ENCODE data around the gene PLCG1. TPM values are rescaled to one million over a fixed set of nuclear protein-coding genes. Genes with fewer than 3 reads are reported as not detected.

The PLCG1 gene
- total and polyA plus RNA-seq, 9 of the 15 experiments (the other 6 are each of a cell fraction or from before 2014, with no cell fraction given), result 1.7 to 67.0 (median 34.8) TPM

DNA sequence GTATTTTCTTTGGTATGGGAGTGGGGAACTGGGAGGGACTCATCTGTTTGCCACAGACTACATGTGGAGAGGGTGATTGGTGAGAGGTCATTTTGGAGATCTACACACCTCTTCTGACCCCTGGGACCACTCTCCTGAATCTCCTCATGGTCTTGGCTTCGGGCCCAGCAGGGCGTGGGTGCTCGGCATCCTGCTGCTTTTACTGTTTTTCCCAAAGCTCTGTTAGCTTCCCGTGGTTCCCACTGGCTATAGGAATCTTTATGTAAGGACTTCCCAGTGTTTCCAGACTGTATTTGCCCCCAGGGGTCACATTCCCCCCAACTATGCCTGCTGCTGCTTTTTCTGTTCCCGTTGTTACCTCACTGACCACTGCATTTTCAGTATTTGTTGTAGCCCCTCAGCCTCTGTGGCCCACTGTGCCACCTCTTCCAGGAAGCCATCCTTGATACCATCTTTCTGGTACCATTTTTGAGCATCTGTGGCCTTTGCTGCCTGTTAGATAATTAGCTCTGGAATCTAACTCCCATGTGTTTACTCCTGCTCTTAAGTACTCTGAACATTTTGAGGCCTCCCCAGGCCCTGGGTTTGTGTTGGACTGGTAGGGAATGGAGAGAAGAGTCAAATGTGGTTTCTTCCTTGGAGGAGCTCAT, 14.9 kb downstream of the PLCG1 start (continued):
- TF ChIP-seq, protein P1, sequence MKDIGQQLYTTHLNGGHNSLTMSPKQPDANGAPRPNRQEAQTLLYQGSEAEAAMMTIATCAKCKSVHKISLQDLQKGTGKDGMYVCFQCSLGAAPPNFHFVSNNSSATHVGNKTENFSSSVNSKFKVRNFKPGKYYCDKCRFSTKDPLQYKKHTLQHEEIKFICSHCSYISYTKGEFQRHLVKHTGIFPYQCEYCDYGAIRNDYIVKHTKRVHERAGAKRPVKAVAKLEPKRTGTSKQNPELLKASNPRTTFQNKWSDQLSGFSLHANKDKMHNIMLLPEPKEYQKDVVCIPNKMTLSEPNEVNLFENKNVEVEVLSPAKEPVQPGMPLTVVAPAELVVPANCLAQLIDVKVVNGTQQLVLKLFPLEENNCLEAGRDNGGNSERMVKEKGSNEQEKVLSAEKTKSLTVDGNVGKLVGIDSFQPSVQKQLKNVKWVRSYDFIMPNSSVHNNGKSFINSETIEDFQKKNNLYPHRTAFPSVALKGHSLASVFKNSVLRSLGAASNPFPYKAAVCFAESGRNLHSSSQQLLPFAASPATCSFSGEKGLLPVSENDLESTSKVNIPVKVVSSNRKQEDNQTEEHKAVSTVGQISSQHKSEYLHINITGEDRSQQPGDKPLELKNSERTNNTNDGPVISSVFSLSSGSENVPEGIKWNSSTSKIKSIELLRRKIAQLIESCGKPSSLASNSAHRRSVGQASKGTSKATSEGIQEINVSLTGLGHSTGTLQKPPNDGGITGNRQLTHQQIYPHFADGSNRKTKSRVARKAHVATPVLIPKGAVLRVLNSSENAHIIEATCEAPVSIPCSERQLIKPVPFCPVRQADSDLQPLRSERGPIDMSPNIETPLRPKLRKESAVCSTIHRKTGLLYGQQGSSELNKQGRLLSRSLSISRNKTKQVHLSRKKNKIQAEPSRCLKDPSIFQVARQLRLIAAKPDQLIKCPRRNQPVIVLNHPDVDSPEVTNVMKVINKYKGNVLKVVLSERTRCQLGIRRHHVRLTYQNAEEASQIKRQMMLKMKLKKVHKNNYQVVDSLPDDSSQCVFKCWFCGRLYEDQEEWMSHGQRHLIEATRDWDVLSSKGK (CRISPR knock-in tag; IDR thresholded peaks at IDR 0.05), result no peak

DNA sequence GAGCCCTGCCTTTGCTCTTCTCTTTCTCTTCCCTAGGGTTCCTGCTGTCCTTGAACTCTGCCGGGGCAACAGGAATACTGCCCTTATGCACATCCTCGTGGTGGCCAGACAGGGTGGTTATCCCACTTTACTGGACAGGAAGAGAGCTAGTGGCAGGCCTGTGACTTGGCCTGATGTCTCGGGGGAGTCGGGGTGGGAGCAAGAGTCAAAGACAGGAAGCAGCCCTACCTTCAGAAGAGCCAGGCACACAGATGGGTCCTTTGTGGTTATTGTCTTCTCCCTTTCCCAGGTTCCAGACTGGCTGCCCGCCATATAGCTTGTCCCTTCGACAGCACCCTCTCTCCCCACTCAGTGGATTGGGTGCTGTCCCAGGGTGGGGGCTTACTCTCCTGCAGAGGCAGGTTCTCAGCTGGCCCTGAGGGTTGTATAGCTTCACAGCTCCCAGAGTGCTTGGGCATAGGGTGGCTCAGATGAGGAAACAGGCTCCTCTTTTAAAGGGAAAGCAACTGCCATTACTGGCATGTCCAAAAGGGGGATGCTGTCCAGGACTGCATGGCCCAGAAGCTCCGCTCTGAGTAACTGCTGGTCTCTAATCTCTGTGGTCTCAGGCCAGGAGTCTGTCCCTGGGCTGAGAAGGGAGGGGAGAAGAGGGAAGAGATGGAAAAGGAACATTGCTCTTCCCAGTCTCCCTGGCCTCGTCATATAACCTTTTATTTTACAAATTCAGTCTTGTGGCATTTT, 17.3 kb downstream of the PLCG1 start:
- H3K4me2 ChIP-seq (ENCODE audit: insufficient read depth, low read length), result no peak overlapping the region
- H3K9ac ChIP-seq (ENCODE audit: insufficient read depth in 1 of 2, low read depth in 2 of 2, low read length in 2 of 2), result no peak overlapping the region
- peaks cover 75% of the 10 kb centered on the region for H4K20me1 ChIP-seq (replicated peaks; ENCODE audit: control insufficient read depth, insufficient read depth, low read length)
- intact Hi-C loops (cut with micrococcal nuclease), result no loop called here
- TF ChIP-seq MECOM (CRISPR knock-in tag; IDR thresholded peaks at IDR 0.05) (no peak), BHLHE40 (IDR thresholded peaks at IDR 0.05; ENCODE audit: low read length) (no peak), HNRNPUL1 (IDR thresholded peaks at IDR 0.05; ENCODE audit: low read length) (no peak)
- no peak for FAIRE-seq
- 68% methylated on average over 8 of the region's 8 CpGs for WGBS (ENCODE audit: insufficient coverage, low coverage, missing lambda C conversion rate)
- in situ Hi-C loops (cut with MboI), result no loop called here
- CTCF ChIA-PET (ENCODE audit: low intra/inter-chr PET ratio), result no interaction called here
- H3K79me2 ChIP-seq (ENCODE audit: control insufficient read depth, insufficient read depth, low read length), result peaks cover 40% of the 10 kb centered on the region
- peaks cover 13% of the 10 kb centered on the region for H3K9me1 ChIP-seq (ENCODE audit: control insufficient read depth, insufficient read depth, low read length)
- no peaks in the 10 kb centered on the region for H3K27me3 ChIP-seq (ENCODE audit: control insufficient read depth in 2 of 2, insufficient read depth in 2 of 2, low read length in 2 of 2)
- ATAC-seq, result no peak
- no peak for DNase-seq (ENCODE audit: extremely low read depth in 1 of 4, low spot score in 3 of 4)
- POLR2A ChIA-PET, result interaction anchor here (0.8 to 0.9 kb wide), 2 partner anchors 13 to 66 kb away, joined by 3 to 4 read pairs; no protein-coding TSS in a partner anchor
- no peak overlapping the region for H2AFZ ChIP-seq (ENCODE audit: low read depth, low read length)
- no peak overlapping the region for H3K27ac ChIP-seq (ENCODE audit: extremely low read depth, low read depth, low read length)
- peaks cover 2% of the 10 kb centered on the region; the same call in 1 of the 3 replicates for H3K36me3 ChIP-seq (ENCODE audit: control insufficient read depth, insufficient read depth, low read length)
- no TSS peak for BruUV-seq (replicated peaks)
- peaks cover 4 to 27% of the 10 kb centered on the region in 2 experiments; a peak in 4 of 5 replicates for H3K4me1 ChIP-seq (replicated peaks in 1 of 2; ENCODE audit: control insufficient read depth in 2 of 2, insufficient read depth in 2 of 2, low read length in 2 of 2)
- no peaks in the 10 kb centered on the region for H3K9me3 ChIP-seq (replicated peaks; ENCODE audit: control insufficient read depth, insufficient read depth, low read depth, low read length)
- H3K4me3 ChIP-seq, result no peak overlapping the region
